H1 (cell line): ENCODE data around the gene CDKN1B. TPM values are rescaled to one million over a fixed set of nuclear protein-coding genes. Genes with fewer than 3 reads are reported as not detected.

Source experiments
- CTCF ChIA-PET: fragments of 300-600 bp; sonication (Branson Sonifier 250); formaldehyde crosslinking; loops from one replicate; lab custom pipeline; 2021; ENCODE audit not compliant: partially characterized antibody; lab: Charles Lee
- POLR2A ChIA-PET: fragments of 300-600 bp; sonication (Branson Sonifier 250); formaldehyde crosslinking; loops from one replicate; lab custom pipeline; 2021; ENCODE audit warnings: inconsistent platforms; ENCODE audit not compliant: partially characterized antibody; lab: Charles Lee
- DNase-seq, 2 experiments: peaks; one replicate each; pipeline versions ENCODE4 v3.0.0 to v3.0.0-alpha.2; 2010 to 2022; ENCODE audit warnings: low spot score in 2 of 2, low read depth in 1 of 2, mixed read lengths in 1 of 2
- FAIRE-seq: peaks from 2 replicates; lab custom pipeline; 2011; peaks lifted over from hg19 to GRCh38; lab: Jason Lieb, UNC
- H2AFZ ChIP-seq: 2 replicates; pipeline ENCODE4 v1.8.1; 2012; ENCODE audit warnings: low read length, inconsistent platforms
- H2AK5ac ChIP-seq: 2 replicates; pipeline ENCODE4 v1.6.1; 2013; ENCODE audit warnings: low read depth, low read length
- H2BK120ac ChIP-seq: replicated peaks from 2 replicates; pipeline ENCODE3; 2013; ENCODE audit warnings: low read depth, low read length, inconsistent platforms
- H2BK12ac ChIP-seq: 2 replicates; pipeline ENCODE4 v1.6.1; 2013; ENCODE audit warnings: low read depth, low read length
- H2BK15ac ChIP-seq: 2 replicates; pipeline ENCODE4 v1.6.1; 2013; ENCODE audit warnings: low read length
- H2BK20ac ChIP-seq: 2 replicates; pipeline ENCODE4 v1.6.1; 2013; ENCODE audit warnings: low read length
- H2BK5ac ChIP-seq: 2 replicates; pipeline ENCODE4 v1.6.1; 2013; ENCODE audit warnings: low read depth, low read length
- H3K14ac ChIP-seq: 2 replicates; pipeline ENCODE4 v1.6.1; 2013; ENCODE audit warnings: inconsistent platforms; ENCODE audit not compliant: insufficient read length
- H3K18ac ChIP-seq: 2 replicates; pipeline ENCODE4 v1.6.1; 2013; ENCODE audit warnings: low read length; ENCODE audit errors: extremely low read depth
- H3K23ac ChIP-seq: 2 replicates; pipeline ENCODE4 v1.6.1; 2013; ENCODE audit warnings: inconsistent platforms; ENCODE audit not compliant: insufficient read length
- H3K23me2 ChIP-seq: 2 replicates; pipeline ENCODE4 v1.6.1; 2013; ENCODE audit warnings: low read depth, low read length
- H3K27ac ChIP-seq: 2 replicates; pipeline ENCODE4 v1.6.1; 2011; ENCODE audit warnings: low read depth, low read length, inconsistent platforms
- H3K27me3 ChIP-seq, 4 experiments: replicated peaks in 1 of 4; 1 replicate in 1 of 4; 2 replicates in 3 of 4; pipeline versions ENCODE4 v1.6.1 to v1.8.1; 2011 to 2013; ENCODE audit warnings: low read length in 3 of 4, mild to moderate bottlenecking in 3 of 4, inconsistent platforms in 2 of 4, mixed read lengths in 2 of 4, moderate library complexity in 1 of 4; ENCODE audit not compliant: control insufficient read depth in 3 of 4, insufficient read depth in 3 of 4; ENCODE audit errors: extremely low read depth in 1 of 4
- H3K36me3 ChIP-seq, 4 experiments: 2 replicates each; pipeline versions ENCODE4 v1.6.1 to v1.8.1; 2011 to 2013; ENCODE audit warnings: mild to moderate bottlenecking in 4 of 4, low read length in 3 of 4, moderate library complexity in 2 of 4, control low read depth in 1 of 4, inconsistent platforms in 1 of 4; ENCODE audit not compliant: insufficient read depth in 4 of 4, control insufficient read depth in 2 of 4
- H3K4ac ChIP-seq: replicated peaks from 2 replicates; pipeline ENCODE3; 2013; ENCODE audit warnings: low read length, low read depth, mixed read lengths, inconsistent platforms; ENCODE audit not compliant: insufficient read length
- H3K4me1 ChIP-seq, 4 experiments: replicated peaks in 1 of 4; 1 replicate in 1 of 4; 2 replicates in 3 of 4; pipeline versions ENCODE4 v1.6.1 to v1.8.1; 2011 to 2013; ENCODE audit warnings: low read length in 3 of 4, inconsistent platforms in 2 of 4, mixed read lengths in 1 of 4; ENCODE audit not compliant: insufficient read depth in 4 of 4, control insufficient read depth in 3 of 4
- H3K4me2 ChIP-seq, 2 experiments: 2 replicates each; pipeline versions ENCODE4 v1.6.1 to v1.8.1; 2011 to 2013; ENCODE audit warnings: low read depth in 2 of 2, low read length in 2 of 2, control low read depth in 1 of 2, inconsistent platforms in 1 of 2, mild to moderate bottlenecking in 1 of 2; ENCODE audit not compliant: insufficient read depth in 1 of 2
- H3K4me3 ChIP-seq, 4 experiments: fragments of 200-600, 300-600 bp in 1 of 4; sonication (generic), shearing (Covaris generic), sonication (Bioruptor Twin) in 1 of 4; 2 replicates each; pipeline versions ENCODE4 v1.5.1 to v1.8.1; 2011 to 2016; ENCODE audit warnings: low read length in 4 of 4, low read depth in 3 of 4, control low read depth in 2 of 4, inconsistent platforms in 2 of 4, mild to moderate bottlenecking in 2 of 4, mixed read lengths in 1 of 4, moderate library complexity in 1 of 4; ENCODE audit not compliant: insufficient read depth in 2 of 4; ENCODE audit errors: extremely low read depth in 1 of 4
- H3K56ac ChIP-seq: replicated peaks from 2 replicates; pipeline ENCODE3; 2013; ENCODE audit warnings: low read depth, mild to moderate bottlenecking, mixed read lengths, low read length, inconsistent platforms; ENCODE audit not compliant: insufficient read length
- H3K79me1 ChIP-seq: 2 replicates; pipeline ENCODE4 v1.6.1; 2013; ENCODE audit warnings: low read depth, low read length, control low read depth
- H3K79me2 ChIP-seq, 2 experiments: 2 replicates each; pipeline versions ENCODE4 v1.6.1 to v1.8.1; 2012 to 2013; ENCODE audit warnings: low read length in 2 of 2, mild to moderate bottlenecking in 2 of 2, inconsistent platforms in 1 of 2; ENCODE audit not compliant: insufficient read depth in 2 of 2, control insufficient read depth in 1 of 2
- H3K9ac ChIP-seq, 4 experiments: replicated peaks in 1 of 4; 1 replicate in 1 of 4; 2 replicates in 3 of 4; pipeline versions ENCODE4 v1.6.1 to v1.8.1; 2011 to 2013; ENCODE audit warnings: low read depth in 3 of 4, low read length in 3 of 4, control low read depth in 2 of 4, mild to moderate bottlenecking in 2 of 4, moderate library complexity in 2 of 4, inconsistent platforms in 1 of 4; ENCODE audit errors: extremely low read depth in 1 of 4
- H3K9me3 ChIP-seq, 2 experiments: 2 replicates each; pipeline versions ENCODE4 v1.6.1 to v1.8.1; 2012 to 2013; ENCODE audit warnings: mild to moderate bottlenecking in 2 of 2, moderate library complexity in 2 of 2, control low read depth in 1 of 2, inconsistent platforms in 1 of 2, low read depth in 1 of 2, low read length in 1 of 2, mixed read lengths in 1 of 2; ENCODE audit not compliant: insufficient read depth in 2 of 2
- H4K20me1 ChIP-seq, 2 experiments: replicated peaks in 1 of 2; 2 replicates each; pipeline versions ENCODE3 to v1.8.1; 2011 to 2013; ENCODE audit warnings: inconsistent platforms in 2 of 2, low read length in 2 of 2, mild to moderate bottlenecking in 1 of 2; ENCODE audit not compliant: insufficient read depth in 2 of 2, control insufficient read depth in 1 of 2
- H4K5ac ChIP-seq: 2 replicates; pipeline ENCODE4 v1.6.1; 2013; ENCODE audit warnings: low read length, low read depth, mixed read lengths, inconsistent platforms; ENCODE audit not compliant: insufficient read length
- H4K8ac ChIP-seq: 2 replicates; pipeline ENCODE4 v1.8.0; 2013; ENCODE audit warnings: mild to moderate bottlenecking, moderate library complexity, low read length, inconsistent platforms; ENCODE audit not compliant: insufficient read depth; ENCODE audit errors: extremely low read depth
- H4K91ac ChIP-seq: replicated peaks from 2 replicates; pipeline ENCODE3; 2013; ENCODE audit warnings: low read length, mixed read lengths, inconsistent platforms; ENCODE audit not compliant: insufficient read length
- ATF2 ChIP-seq: IDR thresholded peaks from 2 replicates; pipeline ENCODE4 v1.6.1; 2012; ENCODE audit warnings: low read length, inconsistent platforms
- BCL11A ChIP-seq, 2 experiments: IDR thresholded peaks; one replicate each; pipeline ENCODE4 v1.6.1; 2011; ENCODE audit warnings: low read depth in 2 of 2, low read length in 2 of 2, mild to moderate bottlenecking in 2 of 2
- MAX ChIP-seq: IDR thresholded peaks from 2 replicates; pipeline ENCODE4 v1.6.1; 2012; ENCODE audit warnings: inconsistent platforms
- NRF1 ChIP-seq: IDR thresholded peaks from 2 replicates; pipeline ENCODE4 v1.6.1; 2011; ENCODE audit warnings: mild to moderate bottlenecking, low read depth, low read length, improper control_type of control experiment
- RXRA ChIP-seq: IDR thresholded peaks from 2 replicates; pipeline ENCODE4 v1.6.1; 2011; ENCODE audit warnings: low read depth, mild to moderate bottlenecking, low read length, moderate library complexity; ENCODE audit not compliant: insufficient read depth
- SIX5 ChIP-seq: IDR thresholded peaks from 2 replicates; pipeline ENCODE4 v1.6.1; 2011; ENCODE audit warnings: mild to moderate bottlenecking, low read depth, low read length
- SUZ12 ChIP-seq: fragments of 200-600 bp; sonication (generic); IDR thresholded peaks from 2 replicates; pipeline ENCODE4 v1.6.1; 2012; ENCODE audit warnings: mild to moderate bottlenecking, inconsistent platforms, low read length, moderate library complexity, mixed read lengths
- TAF7 ChIP-seq: optimal IDR thresholded peaks from 2 replicates; pipeline ENCODE3; 2011; ENCODE audit warnings: low read depth, mild to moderate bottlenecking, inconsistent platforms, low read length, moderate library complexity, borderline replicate concordance
- YY1 ChIP-seq: IDR thresholded peaks from 2 replicates; pipeline ENCODE4 v1.6.1; 2011; ENCODE audit warnings: low read depth, mild to moderate bottlenecking, low read length
- polyA plus RNA-seq, 7 experiments: library from polyadenylated mRNA; depleted of rRNA in 3 of 7; stranded (reverse) in 5 of 7; unstranded in 2 of 7; fragments of >200 nt in 5 of 7; fragments of 200-250 nt in 2 of 7; gene quantifications; 1 replicate in 5 of 7; 2 replicates in 1 of 7; 4 replicates in 1 of 7; pipeline versions ENCODE4 v1.2.1 to v1.2.3, GENCODE V29; 2011 to 2013; ENCODE audit warnings: missing spikeins in 2 of 7, mixed read lengths in 2 of 7
- total RNA-seq: library from RNA; stranded (reverse); fragmentation: NEBNext Ultra II Directional; extraction: Animal tissue kit (Norgen Biotek cat#: 25700); gene quantifications from 2 replicates; pipeline ENCODE4 v1.2.1, GENCODE V29; 2021

The CDKN1B gene
- total and polyA plus RNA-seq, 2 of the 8 experiments (the other 6 are each of a cell fraction or from before 2014, with no cell fraction given) = 6.5 to 27.2 TPM

- ChIA-PET POLR2A (no interaction called here), CTCF (no interaction called here)
- H4K91ac ChIP-seq = no peak overlapping the region
- no peak overlapping the region for H3K9ac ChIP-seq
- H4K5ac ChIP-seq = no peak overlapping the region
- H3K4me2 ChIP-seq = no peak overlapping the region
- no peak overlapping the region for H3K27ac ChIP-seq
- H2BK5ac ChIP-seq = no peak overlapping the region
- no peaks in the 10 kb centered on the region for H4K20me1 ChIP-seq
- DNase-seq (no peak), FAIRE-seq (no peak)
- no peaks in the 10 kb centered on the region for H3K4me1 ChIP-seq
- TF ChIP-seq RXRA (no peak), TAF7 (no peak), MAX (no peak), SIX5 (peak; percentile 30), SUZ12 (no peak), NRF1 (no peak), ATF2 (no peak), YY1 (peak; percentile 76; the same call in 1 of the 2 replicates), BCL11A (IDR thresholded peaks at IDR 0.05; ENCODE audit: low read depth in 2 of 2, low read length in 2 of 2) (no peak)
- H3K23ac ChIP-seq = no peak overlapping the region
- peak overlapping the region; percentile 55 for H2AFZ ChIP-seq
- no peaks in the 10 kb centered on the region for H3K79me2 ChIP-seq
- no peak overlapping the region for H4K8ac ChIP-seq
- no peaks in the 10 kb centered on the region for H3K23me2 ChIP-seq
- no peaks in the 10 kb centered on the region for H3K9me3 ChIP-seq
- no peaks in the 10 kb centered on the region for H3K27me3 ChIP-seq
- H3K79me1 ChIP-seq = no peaks in the 10 kb centered on the region
- H2BK120ac ChIP-seq = no peak overlapping the region
- H3K36me3 ChIP-seq = no peaks in the 10 kb centered on the region
- H2BK12ac ChIP-seq = no peak overlapping the region
- no peak overlapping the region for H2BK20ac ChIP-seq
- H3K56ac ChIP-seq = no peak overlapping the region
- no peak overlapping the region for H3K4ac ChIP-seq
- no peak overlapping the region for H3K14ac ChIP-seq
- no peak overlapping the region for H3K4me3 ChIP-seq
- no peak overlapping the region for H3K18ac ChIP-seq
- H2BK15ac ChIP-seq = no peak overlapping the region
- H2AK5ac ChIP-seq = no peak overlapping the region
These were observed 47.7 kb downstream of the CDKN1B start for GRCh38 chr12:12764824-12765223.
